HEK293T (cell line): ENCODE measurements around the gene SLC43A1.

Source experiments
- ELF4 ChIP-seq: fragments of 450-650 bp; IDR thresholded peaks from 2 replicates; pipeline ENCODE4 v1.6.1; 2017; ENCODE audit warnings: antibody characterized with exemption
- FOXA1 ChIP-seq: fragments of 450-650 bp; IDR thresholded peaks from 2 replicates; pipeline ENCODE4 v1.6.1; 2016; ENCODE audit warnings: mild to moderate bottlenecking
- FOXM1 ChIP-seq: fragments of 450-650 bp; IDR thresholded peaks from 2 replicates; pipeline ENCODE4 v1.6.1; 2017; ENCODE audit warnings: mild to moderate bottlenecking, borderline replicate concordance
- LEF1 ChIP-seq: fragments of 450-650 bp; IDR thresholded peaks from 2 replicates; pipeline ENCODE4 v1.6.1; 2017; ENCODE audit warnings: mild to moderate bottlenecking, borderline replicate concordance
- NFRKB ChIP-seq: fragments of 450-650 bp; IDR thresholded peaks from 2 replicates; pipeline ENCODE4 v1.6.1; 2016; ENCODE audit warnings: mild to moderate bottlenecking, moderate library complexity
- SP1 ChIP-seq: fragments of 450-650 bp; IDR thresholded peaks from 2 replicates; pipeline ENCODE4 v1.6.1; 2017
- TARDBP ChIP-seq: fragments of 450-650 bp; IDR thresholded peaks from 2 replicates; pipeline ENCODE4 v1.6.1; 2016
- TF ChIP-seq, protein P1 (sequence below): fragments of 450-650 bp; IDR thresholded peaks from 2 replicates; pipeline ENCODE4 v1.6.1; 2016

DNA sequence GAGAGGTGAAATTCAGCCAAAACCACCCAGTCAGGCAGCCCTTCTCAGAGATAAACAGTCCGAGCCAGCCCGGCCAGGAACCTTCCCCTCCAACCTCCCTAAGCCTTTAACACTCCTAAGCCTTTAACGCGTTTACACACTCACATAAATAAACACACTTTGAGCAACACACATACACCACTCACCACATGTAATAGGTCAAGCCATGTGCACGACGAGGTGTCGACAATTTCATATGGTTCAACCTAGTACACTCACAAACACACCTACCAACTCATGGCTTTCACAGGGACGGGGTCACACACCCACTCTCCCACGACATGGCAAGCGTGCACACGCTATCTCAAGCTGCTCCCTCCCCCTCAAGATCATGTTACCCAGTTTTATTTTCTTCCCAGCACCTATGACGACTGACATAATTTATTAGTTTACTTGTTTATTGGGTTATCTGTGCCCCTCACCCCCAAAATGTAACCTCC is 15.5 kb downstream of the SLC43A1 start:
- no peak for TF ChIP-seq FOXM1
- TF ChIP-seq, protein P1, sequence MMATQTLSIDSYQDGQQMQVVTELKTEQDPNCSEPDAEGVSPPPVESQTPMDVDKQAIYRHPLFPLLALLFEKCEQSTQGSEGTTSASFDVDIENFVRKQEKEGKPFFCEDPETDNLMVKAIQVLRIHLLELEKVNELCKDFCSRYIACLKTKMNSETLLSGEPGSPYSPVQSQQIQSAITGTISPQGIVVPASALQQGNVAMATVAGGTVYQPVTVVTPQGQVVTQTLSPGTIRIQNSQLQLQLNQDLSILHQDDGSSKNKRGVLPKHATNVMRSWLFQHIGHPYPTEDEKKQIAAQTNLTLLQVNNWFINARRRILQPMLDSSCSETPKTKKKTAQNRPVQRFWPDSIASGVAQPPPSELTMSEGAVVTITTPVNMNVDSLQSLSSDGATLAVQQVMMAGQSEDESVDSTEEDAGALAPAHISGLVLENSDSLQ = peak; percentile 70
- TF ChIP-seq FOXA1 = no peak
- TF ChIP-seq NFRKB = no peak
- no peak for TF ChIP-seq TARDBP
- TF ChIP-seq LEF1 = no peak
- TF ChIP-seq ELF4 = no peak
- TF ChIP-seq SP1 = no peak
